ENCODE data around the gene PLBD2. TPM values are rescaled to one million over a fixed set of nuclear protein-coding genes. Genes with fewer than 3 reads are reported as not detected.

PLBD2 gene
- total and polyA plus RNA-seq, 9 of the 15 experiments (the other 6 are each of a cell fraction or from before 2014, with no cell fraction given): 2.4 to 37.4 (median 6.0) TPM

DNA sequence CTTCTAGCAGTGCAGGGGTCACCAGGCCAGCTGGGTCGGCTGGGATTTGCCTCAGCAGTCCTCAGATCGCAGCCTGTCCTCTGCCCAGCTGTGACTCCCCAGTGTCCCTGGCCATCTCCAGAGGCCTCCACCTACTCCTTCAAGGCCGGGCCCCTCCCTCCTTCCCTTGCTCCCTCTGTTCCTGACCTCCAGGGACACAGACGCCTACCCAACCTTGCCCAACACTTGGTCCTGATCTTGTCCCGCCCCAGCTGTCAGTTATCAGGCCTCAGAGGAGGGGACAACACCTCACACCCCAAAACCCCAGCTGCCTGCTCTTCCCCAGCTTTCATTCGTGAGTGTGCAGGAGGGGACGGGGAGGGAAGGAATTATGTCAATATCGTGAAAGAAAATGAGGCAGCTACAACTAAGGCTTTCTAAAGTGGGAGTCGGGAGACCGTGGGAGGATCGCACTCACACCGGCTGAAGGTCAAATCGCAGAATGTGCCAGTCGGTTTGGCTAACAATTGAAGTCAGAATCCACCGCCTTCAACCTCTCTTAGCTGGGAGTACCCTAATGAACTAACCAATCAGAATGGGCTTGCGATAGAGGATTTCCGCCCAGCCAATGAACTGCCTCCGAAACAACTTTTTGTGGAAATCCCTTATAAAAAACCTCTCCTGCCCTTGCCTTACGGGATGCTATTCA is 9.4 kb upstream of the PLBD2 start:
- no TSS peak for BruUV-seq (replicated peaks)

More for the DNA sequence above, 9.4 kb upstream of the PLBD2 start:
- Histone ChIP-seq H3K27ac (ENCODE audit: extremely low read depth, low read depth, low read length) (no peak overlapping the region), H3K79me2 (ENCODE audit: control insufficient read depth, insufficient read depth, low read length) (no peaks in the 10 kb centered on the region), H4K20me1 (replicated peaks; ENCODE audit: control insufficient read depth, insufficient read depth, low read length) (no peaks in the 10 kb centered on the region), H3K4me1 (replicated peaks in 1 of 2; ENCODE audit: control insufficient read depth in 2 of 2, insufficient read depth in 2 of 2, low read length in 2 of 2) (peaks cover 14 to 19% of the 10 kb centered on the region in 2 experiments), H3K9ac (ENCODE audit: insufficient read depth in 1 of 2, low read depth in 2 of 2, low read length in 2 of 2) (peak overlapping the region in 1 of 2 experiments; percentile 30; a peak in 3 of 4 replicates), H3K4me3 (no peak overlapping the region), H3K9me3 (replicated peaks; ENCODE audit: control insufficient read depth, insufficient read depth, low read depth, low read length) (no peaks in the 10 kb centered on the region), H3K9me1 (ENCODE audit: control insufficient read depth, insufficient read depth, low read length) (no peaks in the 10 kb centered on the region), H3K4me2 (ENCODE audit: insufficient read depth, low read length) (peak overlapping the region; percentile 26; the same call in 1 of the 2 replicates), H3K36me3 (ENCODE audit: control insufficient read depth, insufficient read depth, low read length) (no peaks in the 10 kb centered on the region), H2AFZ (ENCODE audit: low read depth, low read length) (peak overlapping the region; percentile 80), H3K27me3 (ENCODE audit: control insufficient read depth in 2 of 2, insufficient read depth in 2 of 2, low read length in 2 of 2) (no peaks in the 10 kb centered on the region)
- FAIRE-seq: no peak
- intact Hi-C loops (cut with micrococcal nuclease): no loop called here
- CTCF ChIA-PET (ENCODE audit: low intra/inter-chr PET ratio): no interaction called here
- TF ChIP-seq NFYB (IDR thresholded peaks at IDR 0.05; ENCODE audit: extremely low read depth, insufficient read length) (peak; percentile 24), STAT5B (CRISPR knock-in tag; IDR thresholded peaks at IDR 0.05) (no peak), EGR1 (conservative IDR thresholded peaks at IDR 0.05) (peak; percentile 25; the same call in 1 of the 2 replicates)
- TF ChIP-seq, protein P1, sequence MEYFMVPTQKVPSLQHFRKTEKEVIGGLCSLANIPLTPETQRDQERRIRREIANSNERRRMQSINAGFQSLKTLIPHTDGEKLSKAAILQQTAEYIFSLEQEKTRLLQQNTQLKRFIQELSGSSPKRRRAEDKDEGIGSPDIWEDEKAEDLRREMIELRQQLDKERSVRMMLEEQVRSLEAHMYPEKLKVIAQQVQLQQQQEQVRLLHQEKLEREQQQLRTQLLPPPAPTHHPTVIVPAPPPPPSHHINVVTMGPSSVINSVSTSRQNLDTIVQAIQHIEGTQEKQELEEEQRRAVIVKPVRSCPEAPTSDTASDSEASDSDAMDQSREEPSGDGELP (CRISPR knock-in tag; IDR thresholded peaks at IDR 0.05; ENCODE audit: borderline replicate concordance): peak; percentile 35; the same call in 1 of the 2 replicates
- TF ChIP-seq, protein P2, sequence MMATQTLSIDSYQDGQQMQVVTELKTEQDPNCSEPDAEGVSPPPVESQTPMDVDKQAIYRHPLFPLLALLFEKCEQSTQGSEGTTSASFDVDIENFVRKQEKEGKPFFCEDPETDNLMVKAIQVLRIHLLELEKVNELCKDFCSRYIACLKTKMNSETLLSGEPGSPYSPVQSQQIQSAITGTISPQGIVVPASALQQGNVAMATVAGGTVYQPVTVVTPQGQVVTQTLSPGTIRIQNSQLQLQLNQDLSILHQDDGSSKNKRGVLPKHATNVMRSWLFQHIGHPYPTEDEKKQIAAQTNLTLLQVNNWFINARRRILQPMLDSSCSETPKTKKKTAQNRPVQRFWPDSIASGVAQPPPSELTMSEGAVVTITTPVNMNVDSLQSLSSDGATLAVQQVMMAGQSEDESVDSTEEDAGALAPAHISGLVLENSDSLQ (IDR thresholded peaks at IDR 0.05): peak; percentile 73
- in situ Hi-C loops (cut with MboI): no loop called here
- WGBS (ENCODE audit: insufficient coverage, low coverage, missing lambda C conversion rate): 54% methylated on average over 18 of the region's 19 CpGs
- DNase-seq (ENCODE audit: extremely low read depth in 1 of 4, low spot score in 3 of 4): no peak
- POLR2A ChIA-PET: interaction anchor here (0.7 to 1.0 kb wide), 3 partner anchors 9 to 348 kb away, joined by 3 to 4 read pairs (median 3); partner anchors contain the start of gene PLBD2
- ATAC-seq: peak; percentile 27; the same call in 2 of the 3 replicates

Measured in K562 (cell line).